IMR-90 (cell line): ENCODE results near the gene AMBP. TPM values are rescaled to one million over a fixed set of nuclear protein-coding genes. Genes with fewer than 3 reads are reported as not detected.

Experiments
- ATAC-seq: fragments of 200-7000 bp; cut with Tn5 transposase; 2 replicates; pipeline ENCODE4 v1.9.1; 2020; ENCODE audit warnings: low read depth, mild to moderate bottlenecking, moderate library complexity
- BruUV-seq: library from RNA; stranded (reverse); fragments of 400-500 nt; replicated peaks from 2 replicates; lab custom pipeline; 2021; lab: Mats Ljungman, UMichigan
- CTCF ChIA-PET: fragments of 300-600 bp; formaldehyde crosslinking; extraction: SDS; loops from one replicate; lab custom pipeline; 2021; ENCODE audit warnings: antibody characterized with exemption; lab: Yijun Ruan, JAX
- POLR2A ChIA-PET: fragments of 300-600 bp; sonication (Branson Sonifier 250); formaldehyde crosslinking; loops from one replicate; lab custom pipeline; 2022; ENCODE audit warnings: antibody characterized with exemption; ENCODE audit not compliant: unreplicated experiment; lab: Charles Lee
- DNase-seq: peaks from one replicate; pipeline ENCODE4 v3.0.0; 2013
- H2AFZ ChIP-seq: replicated peaks from 2 replicates; pipeline ENCODE3; 2013; ENCODE audit warnings: low read length, mild to moderate bottlenecking; ENCODE audit not compliant: poor library complexity
- H2AK5ac ChIP-seq: 2 replicates; pipeline ENCODE4 v1.6.1; 2013; ENCODE audit warnings: low read depth, low read length, inconsistent platforms
- H2AK9ac ChIP-seq: replicated peaks from 2 replicates; pipeline ENCODE3; 2013; ENCODE audit warnings: mild to moderate bottlenecking, low read depth, low read length, moderate library complexity; ENCODE audit not compliant: poor library complexity
- H2BK120ac ChIP-seq: 2 replicates; pipeline ENCODE4 v1.6.1; 2013; ENCODE audit warnings: low read depth, low read length, inconsistent platforms
- H2BK15ac ChIP-seq: 3 replicates; pipeline ENCODE4 v1.6.1; 2013; ENCODE audit warnings: low read depth, low read length, inconsistent platforms
- H2BK20ac ChIP-seq: 2 replicates; pipeline ENCODE4 v1.6.1; 2013; ENCODE audit warnings: low read depth, mild to moderate bottlenecking, inconsistent platforms, low read length, moderate library complexity
- H2BK5ac ChIP-seq: 2 replicates; pipeline ENCODE4 v1.6.1; 2013; ENCODE audit warnings: mild to moderate bottlenecking, low read depth, low read length, inconsistent platforms; ENCODE audit not compliant: poor library complexity, severe bottlenecking
- H3K14ac ChIP-seq: replicated peaks from 2 replicates; pipeline ENCODE4 v1.6.1; 2013; ENCODE audit warnings: low read depth, low read length, inconsistent platforms
- H3K18ac ChIP-seq: 2 replicates; pipeline ENCODE4 v1.6.1; 2013; ENCODE audit warnings: low read depth, low read length, control low read depth
- H3K23ac ChIP-seq: 2 replicates; pipeline ENCODE4 v1.6.1; 2013; ENCODE audit warnings: low read depth, low read length, inconsistent platforms
- H3K27ac ChIP-seq: 2 replicates; pipeline ENCODE4 v1.5.1; 2013; ENCODE audit warnings: mild to moderate bottlenecking, control low read depth, low read length; ENCODE audit not compliant: insufficient read depth
- H3K27me3 ChIP-seq: 2 replicates; pipeline ENCODE4 v1.6.1; 2013; ENCODE audit warnings: low read length; ENCODE audit not compliant: control insufficient read depth, insufficient read depth
- H3K36me3 ChIP-seq: 2 replicates; pipeline ENCODE4 v1.6.1; 2013; ENCODE audit warnings: low read length, mixed read lengths; ENCODE audit not compliant: control insufficient read depth, insufficient read depth
- H3K4ac ChIP-seq: 2 replicates; pipeline ENCODE4 v1.6.1; 2013; ENCODE audit warnings: low read depth, low read length, inconsistent platforms
- H3K4me1 ChIP-seq: 2 replicates; pipeline ENCODE4 v1.6.1; 2013; ENCODE audit warnings: low read length, mixed read lengths; ENCODE audit not compliant: control insufficient read depth, insufficient read depth
- H3K4me2 ChIP-seq: 2 replicates; pipeline ENCODE4 v1.6.1; 2013; ENCODE audit warnings: low read depth, mild to moderate bottlenecking, control low read depth, low read length, moderate library complexity
- H3K4me3 ChIP-seq: 2 replicates; pipeline ENCODE4 v1.5.1; 2013; ENCODE audit warnings: low read depth, mild to moderate bottlenecking, control low read depth, low read length, moderate library complexity; ENCODE audit not compliant: insufficient read depth
- H3K56ac ChIP-seq: 2 replicates; pipeline ENCODE4 v1.6.1; 2013; ENCODE audit warnings: low read length, inconsistent platforms; ENCODE audit not compliant: insufficient read depth; ENCODE audit errors: extremely low read depth
- H3K79me1 ChIP-seq, 2 experiments: 2 replicates each; pipeline ENCODE4 v1.6.1; 2013; ENCODE audit warnings: low read length in 2 of 2, inconsistent platforms in 1 of 2, low read depth in 1 of 2
- H3K9ac ChIP-seq: 2 replicates; pipeline ENCODE4 v1.6.1; 2013; ENCODE audit warnings: low read depth, low read length, control low read depth
- H3K9me1 ChIP-seq: 2 replicates; pipeline ENCODE4 v1.6.1; 2013; ENCODE audit warnings: low read length, inconsistent platforms; ENCODE audit not compliant: insufficient read depth
- H3K9me3 ChIP-seq: 2 replicates; pipeline ENCODE4 v1.6.1; 2013; ENCODE audit warnings: low read length; ENCODE audit not compliant: control insufficient read depth, insufficient read depth
- H4K20me1 ChIP-seq: 2 replicates; pipeline ENCODE4 v1.6.1; 2013; ENCODE audit warnings: low read length, inconsistent platforms; ENCODE audit not compliant: insufficient read depth
- H4K5ac ChIP-seq: 2 replicates; pipeline ENCODE4 v1.6.1; 2013; ENCODE audit warnings: mild to moderate bottlenecking, low read depth, low read length, control low read depth
- H4K8ac ChIP-seq, 2 experiments: 2 replicates each; pipeline ENCODE4 v1.6.1; 2013; ENCODE audit warnings: low read depth in 2 of 2, low read length in 2 of 2, control low read depth in 1 of 2, inconsistent platforms in 1 of 2
- H4K91ac ChIP-seq: 2 replicates; pipeline ENCODE4 v1.6.1; 2013; ENCODE audit warnings: low read depth, low read length, inconsistent platforms; ENCODE audit not compliant: insufficient read depth
- BHLHE40 ChIP-seq: fragments of 150-350 bp; IDR thresholded peaks from 2 replicates; pipeline ENCODE4 v1.6.1; 2016; ENCODE audit warnings: mild to moderate bottlenecking, low read depth, low read length
- CEBPB ChIP-seq: IDR thresholded peaks from 2 replicates; pipeline ENCODE4 v1.6.1; 2012; ENCODE audit warnings: low read depth, low read length, improper control_type of control experiment
- CHD1 ChIP-seq: IDR thresholded peaks from 2 replicates; pipeline ENCODE4 v1.6.1; 2012; ENCODE audit warnings: low read depth, low read length, improper control_type of control experiment
- FOS ChIP-seq: fragments of 150-350 bp; IDR thresholded peaks from 2 replicates; pipeline ENCODE4 v1.6.1; 2016; ENCODE audit warnings: low read depth, low read length
- MAFK ChIP-seq: IDR thresholded peaks from 2 replicates; pipeline ENCODE4 v1.6.1; 2012; ENCODE audit warnings: low read depth, low read length, improper control_type of control experiment
- MAZ ChIP-seq: IDR thresholded peaks from 2 replicates; pipeline ENCODE4 v1.6.1; 2012; ENCODE audit warnings: low read depth, mild to moderate bottlenecking, low read length, improper control_type of control experiment, moderate library complexity, borderline replicate concordance
- MXI1 ChIP-seq: IDR thresholded peaks from 2 replicates; pipeline ENCODE4 v1.6.1; 2012; ENCODE audit warnings: low read depth, mild to moderate bottlenecking, low read length, moderate library complexity, borderline replicate concordance
- NFE2L2 ChIP-seq: fragments of 150-350 bp; IDR thresholded peaks from 2 replicates; pipeline ENCODE4 v1.6.1; 2016; ENCODE audit warnings: low read depth, mild to moderate bottlenecking, low read length
- POLR2A ChIP-seq: IDR thresholded peaks from 2 replicates; pipeline ENCODE4 v1.6.1; 2012; ENCODE audit warnings: mild to moderate bottlenecking, low read depth, low read length
- RAD21 ChIP-seq: IDR thresholded peaks from 2 replicates; pipeline ENCODE4 v1.6.1; 2012; ENCODE audit warnings: low read length, improper control_type of control experiment
- RCOR1 ChIP-seq: IDR thresholded peaks from 2 replicates; pipeline ENCODE4 v1.6.1; 2012; ENCODE audit warnings: mild to moderate bottlenecking, low read length, improper control_type of control experiment; ENCODE audit not compliant: insufficient replicate concordance
- RFX5 ChIP-seq: IDR thresholded peaks from 2 replicates; pipeline ENCODE4 v1.8.0; 2012; ENCODE audit warnings: low read depth, mild to moderate bottlenecking, low read length, moderate library complexity
- WGBS, 2 experiments: methylation state at CpG; one replicate each; pipeline versions ENCODE4 v1.1.5 to v1.1.7; 2013; ENCODE audit warnings: missing lambda C conversion rate in 2 of 2; ENCODE audit not compliant: insufficient read length in 1 of 2; ENCODE audit errors: extremely low coverage in 2 of 2; 5-methylcytosine and 5-hydroxymethylcytosine counted together
- dilution Hi-C: fragments of 300-500 bp; cut with HindIII; formaldehyde crosslinking; loops from one replicate; pipeline ENCODE4 v1.14.3; 2018; ENCODE audit warnings: low sequenced_read_pairs; ENCODE audit not compliant: unreplicated experiment
- in situ Hi-C: fragments of 300-500 bp; cut with MboI; formaldehyde crosslinking; loops from 3 replicates; pipeline ENCODE4 v1.14.3; 2019; ENCODE audit warnings: low sequenced_read_pairs, inconsistent platforms, mixed read lengths
- intact Hi-C: fragments of 100-400 bp; cut with micrococcal nuclease; formaldehyde crosslinking; loops from 2 replicates; pipeline ENCODE4 v1.10.0; 2022
- polyA plus RNA-seq, 3 experiments: library from polyadenylated mRNA; depleted of rRNA; stranded (reverse); fragments of >200 nt; gene quantifications; 2 replicates each; pipeline ENCODE4 v1.2.3, GENCODE V29; 2012; ENCODE audit warnings: low replicate concordance in 1 of 3
- total RNA-seq: library from RNA; depleted of rRNA; stranded (reverse); fragments of >200 nt; gene quantifications from 2 replicates; pipeline ENCODE4 v1.2.3, GENCODE V29; 2012
- TF ChIP-seq, protein P1 (sequence below): fragments of 150-350 bp; IDR thresholded peaks from 2 replicates; pipeline ENCODE4 v1.6.1; 2016; ENCODE audit warnings: low read depth, mild to moderate bottlenecking, low read length, moderate library complexity, borderline replicate concordance
- TF ChIP-seq, protein P2 (sequence below): conservative IDR thresholded peaks from 2 replicates; pipeline ENCODE4 v1.5.1; 2012; ENCODE audit warnings: mild to moderate bottlenecking, low read depth, low read length, improper control_type of control experiment

Gene AMBP
- total and polyA plus RNA-seq, 2 of the 4 experiments (the other 2 are of a cell fraction), result not detected

DNA sequence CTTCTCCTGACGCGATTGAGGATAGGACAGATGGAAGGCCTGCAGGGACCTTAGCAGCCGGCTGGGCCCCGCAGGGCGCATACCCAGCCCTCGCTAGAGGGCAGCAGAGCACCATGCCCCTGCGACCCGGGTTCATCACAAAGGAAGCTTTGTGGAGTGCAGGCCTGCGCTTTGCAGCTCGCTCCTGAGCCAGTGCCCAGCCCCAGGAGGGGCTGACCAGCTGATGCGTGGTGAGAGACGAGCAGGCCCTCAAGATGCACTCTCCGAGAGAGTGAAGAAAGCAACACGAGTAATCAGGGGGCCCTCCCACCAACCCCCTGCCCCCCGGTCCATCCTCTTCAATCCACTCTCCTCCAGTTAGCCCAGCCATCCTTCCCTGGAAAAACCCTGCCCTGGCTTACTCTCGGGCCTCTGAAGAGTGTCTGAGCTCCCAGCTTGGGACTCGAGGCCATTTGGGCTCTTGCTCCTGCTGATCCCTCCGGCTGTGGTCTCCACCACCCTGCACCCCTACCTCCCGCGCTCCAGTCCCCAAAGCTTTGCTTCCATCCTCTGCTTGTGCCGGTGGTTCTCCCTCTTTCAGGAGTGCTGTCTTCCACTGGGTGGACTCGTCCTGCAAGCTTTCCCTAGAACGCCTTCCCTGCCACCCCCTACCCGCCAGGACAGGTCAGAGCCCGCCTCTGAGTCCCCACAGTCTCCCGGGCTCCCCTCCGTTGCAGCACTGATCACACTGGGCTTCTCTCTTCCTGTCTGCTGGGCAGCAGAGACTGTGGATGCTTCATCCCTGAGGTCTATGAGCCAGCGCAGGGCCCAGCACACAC lies 30.1 kb upstream of the AMBP start:
- H4K20me1 ChIP-seq, result no peaks in the 10 kb centered on the region; the same call in 1 of the 2 replicates
- no peak overlapping the region for H3K14ac ChIP-seq
- H2AFZ ChIP-seq, result peak overlapping the region; percentile 71
- H3K4me2 ChIP-seq, result no peak overlapping the region
- ATAC-seq (peak; percentile 100), DNase-seq (peak; percentile 77)
- H3K4ac ChIP-seq, result no peak overlapping the region
- no peak overlapping the region for H2BK20ac ChIP-seq
- ChIA-PET POLR2A (interaction anchor here (0.7 kb wide), 1 partner anchor 205 kb away, joined by 3 read pairs; no protein-coding TSS in a partner anchor), CTCF (interaction anchor here (0.6 to 1.9 kb wide), 29 partner anchors 10 to 231 kb away, joined by 3 to 16 read pairs (median 4); partner anchors contain the start of genes COL27A1 and KIF12)
- H4K5ac ChIP-seq, result no peak overlapping the region
- no peak overlapping the region for H2AK9ac ChIP-seq
- H3K4me3 ChIP-seq, result no peak overlapping the region
- peaks cover 9% of the 10 kb centered on the region for H3K27me3 ChIP-seq
- dilution Hi-C loops, result no loop called here
- no peak overlapping the region for H3K18ac ChIP-seq
- in situ Hi-C loops, result no loop called here
- no peak overlapping the region for H2BK15ac ChIP-seq
- H3K4me1 ChIP-seq, result peaks cover 6% of the 10 kb centered on the region
- 57% methylated on average over 3 of the region's 28 CpGs; no CpG with 5 or more reads in 1 of the 2 experiments for WGBS, 2 experiments
- peaks cover 2% of the 10 kb centered on the region for H3K9me3 ChIP-seq
- H2AK5ac ChIP-seq, result 0 out of 2 replicates have a peak overlapping the region, but pooled peaks have one; percentile 24
- H3K27ac ChIP-seq, result no peak overlapping the region
- no peaks in the 10 kb centered on the region for H3K36me3 ChIP-seq
- H3K9ac ChIP-seq, result no peak overlapping the region
- no peaks in the 10 kb centered on the region for H3K9me1 ChIP-seq
- no peak overlapping the region for H3K23ac ChIP-seq
- no peak overlapping the region for H4K8ac ChIP-seq
- no peak overlapping the region for H2BK5ac ChIP-seq
- no peak overlapping the region for H3K56ac ChIP-seq
- intact Hi-C loops, result loop anchor here (1.0 to 2.0 kb wide), 3 partner anchors 47 to 197 kb away; partner anchors contain the start of gene COL27A1
- H3K79me1 ChIP-seq, result no peaks in the 10 kb centered on the region
- no TSS peak for BruUV-seq
- H4K91ac ChIP-seq, result no peak overlapping the region
- no peak overlapping the region for H2BK120ac ChIP-seq
- TF ChIP-seq RFX5 (no peak), CHD1 (no peak), RAD21 (peak; percentile 98), MAFK (no peak), POLR2A (peak; percentile 55; the same call in 1 of the 2 replicates), NFE2L2 (no peak), FOS (no peak), CEBPB (no peak), MAZ (peak; percentile 46; the same call in 1 of the 2 replicates), BHLHE40 (no peak), RCOR1 (no peak), MXI1 (no peak)
- TF ChIP-seq, protein P1, sequence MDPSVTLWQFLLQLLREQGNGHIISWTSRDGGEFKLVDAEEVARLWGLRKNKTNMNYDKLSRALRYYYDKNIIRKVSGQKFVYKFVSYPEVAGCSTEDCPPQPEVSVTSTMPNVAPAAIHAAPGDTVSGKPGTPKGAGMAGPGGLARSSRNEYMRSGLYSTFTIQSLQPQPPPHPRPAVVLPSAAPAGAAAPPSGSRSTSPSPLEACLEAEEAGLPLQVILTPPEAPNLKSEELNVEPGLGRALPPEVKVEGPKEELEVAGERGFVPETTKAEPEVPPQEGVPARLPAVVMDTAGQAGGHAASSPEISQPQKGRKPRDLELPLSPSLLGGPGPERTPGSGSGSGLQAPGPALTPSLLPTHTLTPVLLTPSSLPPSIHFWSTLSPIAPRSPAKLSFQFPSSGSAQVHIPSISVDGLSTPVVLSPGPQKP, result no peak
- TF ChIP-seq, protein P2, sequence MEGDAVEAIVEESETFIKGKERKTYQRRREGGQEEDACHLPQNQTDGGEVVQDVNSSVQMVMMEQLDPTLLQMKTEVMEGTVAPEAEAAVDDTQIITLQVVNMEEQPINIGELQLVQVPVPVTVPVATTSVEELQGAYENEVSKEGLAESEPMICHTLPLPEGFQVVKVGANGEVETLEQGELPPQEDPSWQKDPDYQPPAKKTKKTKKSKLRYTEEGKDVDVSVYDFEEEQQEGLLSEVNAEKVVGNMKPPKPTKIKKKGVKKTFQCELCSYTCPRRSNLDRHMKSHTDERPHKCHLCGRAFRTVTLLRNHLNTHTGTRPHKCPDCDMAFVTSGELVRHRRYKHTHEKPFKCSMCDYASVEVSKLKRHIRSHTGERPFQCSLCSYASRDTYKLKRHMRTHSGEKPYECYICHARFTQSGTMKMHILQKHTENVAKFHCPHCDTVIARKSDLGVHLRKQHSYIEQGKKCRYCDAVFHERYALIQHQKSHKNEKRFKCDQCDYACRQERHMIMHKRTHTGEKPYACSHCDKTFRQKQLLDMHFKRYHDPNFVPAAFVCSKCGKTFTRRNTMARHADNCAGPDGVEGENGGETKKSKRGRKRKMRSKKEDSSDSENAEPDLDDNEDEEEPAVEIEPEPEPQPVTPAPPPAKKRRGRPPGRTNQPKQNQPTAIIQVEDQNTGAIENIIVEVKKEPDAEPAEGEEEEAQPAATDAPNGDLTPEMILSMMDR, result peak; percentile 99
